Astrocyte of the cerebellum (primary cell): ENCODE measurements around the gene FSCN2.

Experiments used
- DNase-seq: peaks from one replicate; pipeline ENCODE4 v3.0.0-alpha.2; 2011; ENCODE audit warnings: low read depth
- H3K4me3 ChIP-seq: 2 replicates; pipeline ENCODE4 v1.5.1; 2011; ENCODE audit warnings: mild to moderate bottlenecking, low read depth, low read length, moderate library complexity
- CTCF ChIP-seq: IDR thresholded peaks from 2 replicates; pipeline ENCODE4 v1.5.1; 2012; ENCODE audit warnings: low read length, low read depth, moderate library complexity, mild to moderate bottlenecking; ENCODE audit errors: missing control alignments
- in situ Hi-C: cut with HindIII; loops from 2 replicates; pipeline ENCODE4 v1.10.0; 2017; ENCODE audit warnings: low sequenced_read_pairs

Gene FSCN2

GRCh38 chr17:81499601-81499970 lies 28.6 kb upstream of the FSCN2 start:
- in situ Hi-C loops = no loop called here
- no peak for TF ChIP-seq CTCF
- no peak for DNase-seq
- no peak overlapping the region for H3K4me3 ChIP-seq

GRCh38 chr17:81500047-81500446 lies 28.1 kb upstream of the FSCN2 start:
- in situ Hi-C loops = no loop called here
- no peak overlapping the region for H3K4me3 ChIP-seq
- TF ChIP-seq CTCF = no peak
- no peak for DNase-seq

- in situ Hi-C loops = no loop called here
- no peak overlapping the region for H3K4me3 ChIP-seq
- DNase-seq = no peak
- no peak for TF ChIP-seq CTCF
These were observed 25.6 kb upstream of the FSCN2 start for GRCh38 chr17:81502471-81503017.

- in situ Hi-C loops = no loop called here
These were observed 24.6 kb upstream of the FSCN2 start for GRCh38 chr17:81503619-81504018.

GRCh38 chr17:81508639-81509206 lies 19.5 kb upstream of the FSCN2 start:
- no peak for DNase-seq
- TF ChIP-seq CTCF = no peak
- in situ Hi-C loops = no loop called here
- peak overlapping the region; percentile 97 for H3K4me3 ChIP-seq

More at GRCh38 chr17:81503619-81504018, 24.6 kb upstream of the FSCN2 start:
- no peak for TF ChIP-seq CTCF
- no peak for DNase-seq
- H3K4me3 ChIP-seq = no peak overlapping the region

- in situ Hi-C loops = no loop called here
- no peak for DNase-seq
- TF ChIP-seq CTCF = no peak
- H3K4me3 ChIP-seq = peak overlapping the region; percentile 97
These were observed 18.8 kb upstream of the FSCN2 start for GRCh38 chr17:81509207-81509971.
